Liver (tissue), 9 donors: ENCODE measurements around the gene SIX4. TPM values are rescaled to one million over a fixed set of nuclear protein-coding genes. Genes with fewer than 3 reads are reported as not detected.

Experiments used
- DNase-seq: peaks from one replicate; pipeline ENCODE4 v3.0.0-alpha.2; 2017; ENCODE audit warnings: low spot score
- H3K27ac ChIP-seq, 2 donors: one replicate each; pipeline ENCODE4 v1.7.0; 2013; ENCODE audit warnings: inconsistent platforms in 2 of 2, low read length in 2 of 2, control low read depth in 1 of 2, low read depth in 1 of 2, mild to moderate bottlenecking in 1 of 2
- H3K27me3 ChIP-seq, 4 donors: one replicate each; pipeline versions ENCODE4 v1.6.1 to v1.7.0; 2013; ENCODE audit warnings: low read length in 3 of 4, inconsistent platforms in 1 of 4, mild to moderate bottlenecking in 1 of 4, moderate library complexity in 1 of 4; ENCODE audit not compliant: control insufficient read depth in 4 of 4, insufficient read depth in 4 of 4
- H3K36me3 ChIP-seq, 4 donors: one replicate each; pipeline versions ENCODE4 v1.6.1 to v1.7.0; 2013; ENCODE audit warnings: low read length in 3 of 4, mild to moderate bottlenecking in 3 of 4, low read depth in 1 of 4, moderate library complexity in 1 of 4; ENCODE audit not compliant: control insufficient read depth in 4 of 4, insufficient read depth in 3 of 4
- H3K4me1 ChIP-seq, 4 donors: one replicate each; pipeline versions ENCODE4 v1.6.1 to v1.7.0; 2013; ENCODE audit warnings: low read length in 3 of 4, mild to moderate bottlenecking in 3 of 4, moderate library complexity in 1 of 4; ENCODE audit not compliant: control insufficient read depth in 4 of 4, insufficient read depth in 4 of 4
- H3K4me3 ChIP-seq, 3 donors: one replicate each; pipeline versions ENCODE4 v1.6.1 to v1.7.0; 2013; ENCODE audit warnings: low read length in 3 of 3, control low read depth in 1 of 3, low read depth in 1 of 3, mild to moderate bottlenecking in 1 of 3
- H3K9ac ChIP-seq, 2 donors: one replicate each; pipeline ENCODE4 v1.7.0; 2013; ENCODE audit warnings: low read length in 2 of 2, mild to moderate bottlenecking in 2 of 2, moderate library complexity in 2 of 2, control low read depth in 1 of 2, low read depth in 1 of 2
- H3K9me3 ChIP-seq, 4 donors: one replicate each; pipeline versions ENCODE4 v1.6.1 to v1.7.0; 2013; ENCODE audit warnings: low read length in 3 of 4; ENCODE audit not compliant: control insufficient read depth in 4 of 4
- ATF3 ChIP-seq: IDR thresholded peaks from 2 replicates; pipeline ENCODE4 v1.6.1; 2016; ENCODE audit warnings: antibody characterized with exemption
- CTCF ChIP-seq: fragments of 150-350 bp; IDR thresholded peaks from 2 replicates; pipeline ENCODE4 v1.5.1; 2017; ENCODE audit warnings: improper control_type of control experiment, low read depth, low read length; ENCODE audit not compliant: missing input control
- EGR1 ChIP-seq, 2 donors: IDR thresholded peaks; 2 replicates each; pipeline ENCODE4 v1.6.1; 2016 to 2018; ENCODE audit warnings: antibody characterized with exemption in 2 of 2, low read depth in 2 of 2
- FOXA1 ChIP-seq: IDR thresholded peaks from 2 replicates; pipeline ENCODE4 v1.6.1; 2016; ENCODE audit warnings: antibody characterized with exemption
- FOXA2 ChIP-seq: IDR thresholded peaks from 2 replicates; pipeline ENCODE4 v1.6.1; 2016; ENCODE audit warnings: antibody characterized with exemption
- HNF4A ChIP-seq, 2 donors: conservative IDR thresholded peaks; 2 replicates each; pipeline ENCODE4 v1.6.1; 2016; ENCODE audit warnings: antibody characterized with exemption in 2 of 2, mild to moderate bottlenecking in 2 of 2
- HNF4G ChIP-seq: IDR thresholded peaks from 2 replicates; pipeline ENCODE4 v1.6.1; 2016; ENCODE audit warnings: antibody characterized with exemption
- JUND ChIP-seq, 2 donors: IDR thresholded peaks; 2 replicates each; pipeline ENCODE4 v1.6.1; 2016; ENCODE audit warnings: antibody characterized with exemption in 2 of 2
- MAX ChIP-seq: IDR thresholded peaks from 2 replicates; pipeline ENCODE4 v1.6.1; 2016; ENCODE audit warnings: antibody characterized with exemption
- NR2F2 ChIP-seq: IDR thresholded peaks from 2 replicates; pipeline ENCODE4 v1.6.1; 2016; ENCODE audit warnings: antibody characterized with exemption
- RAD21 ChIP-seq, 2 donors: IDR thresholded peaks; 2 replicates each; pipeline ENCODE4 v1.6.1; 2016; ENCODE audit warnings: antibody characterized with exemption in 2 of 2, mild to moderate bottlenecking in 2 of 2
- SP1 ChIP-seq: IDR thresholded peaks from 2 replicates; pipeline ENCODE4 v1.6.1; 2018; ENCODE audit warnings: antibody characterized with exemption, mild to moderate bottlenecking
- TAF1 ChIP-seq: conservative IDR thresholded peaks from 2 replicates; pipeline ENCODE4 v1.6.1; 2016; ENCODE audit warnings: antibody characterized with exemption, mild to moderate bottlenecking
- ZBTB33 ChIP-seq: IDR thresholded peaks from 2 replicates; pipeline ENCODE4 v1.6.1; 2016; ENCODE audit warnings: antibody characterized with exemption
- WGBS: extraction: QIAGEN DNeasy Blood & Tissue Kit; methylation state at CpG from one replicate; pipeline ENCODE4 v1.1.7; 2013; 5-methylcytosine and 5-hydroxymethylcytosine counted together
- polyA plus RNA-seq, 2 donors: library from polyadenylated mRNA; stranded (reverse) in 1 of 2; unstranded in 1 of 2; fragments of 200-250 nt in 1 of 2; fragments of >200 nt in 1 of 2; fragmentation: Nextera tagmentation in 1 of 2; extraction: Ambion mirVana in 1 of 2; gene quantifications; one replicate each; pipeline versions ENCODE4 v1.2.1 to v1.2.3, GENCODE V29; 2013 to 2015
- total RNA-seq, 2 donors: library from RNA; depleted of rRNA; stranded (reverse); fragments of >200 nt; gene quantifications; one replicate each; pipeline ENCODE4 v1.2.3, GENCODE V29; 2014
- donor health status: healthy.
- donor health status: healthy.
- donor health status: healthy.
- donor health status: healthy.
- donor health status: healthy.

SIX4 gene
- total and polyA plus RNA-seq, 4 donors = 0.08 to 0.93 (median 0.13) TPM

- no peaks in the 10 kb centered on the region for H3K9me3 ChIP-seq
- H3K4me3 ChIP-seq = no peak overlapping the region
- no peaks in the 10 kb centered on the region for H3K4me1 ChIP-seq
- DNase-seq = no peak
- 44% methylated on average over 2 of the region's 2 CpGs for WGBS
- no peak overlapping the region for H3K9ac ChIP-seq
- no peaks in the 10 kb centered on the region for H3K36me3 ChIP-seq
- no peak overlapping the region for H3K27ac ChIP-seq
- H3K27me3 ChIP-seq = no peaks in the 10 kb centered on the region
- TF ChIP-seq SP1 (no peak), TAF1 (no peak), HNF4A (conservative IDR thresholded peaks at IDR 0.05) (no peak), MAX (no peak), ZBTB33 (no peak)
Measured at GRCh38 chr14:60771117-60771516, 47.0 kb upstream of the SIX4 start.

- Histone ChIP-seq H3K27ac (no peak overlapping the region), H3K9ac (no peak overlapping the region), H3K9me3 (no peaks in the 10 kb centered on the region), H3K4me3 (no peak overlapping the region), H3K36me3 (no peaks in the 10 kb centered on the region), H3K27me3 (no peaks in the 10 kb centered on the region), H3K4me1 (no peaks in the 10 kb centered on the region)
- DNase-seq = no peak
- TF ChIP-seq RAD21 (IDR thresholded peaks at IDR 0.05) (no peak), FOXA2 (no peak)
- 96% methylated on average over 2 of the region's 2 CpGs for WGBS
Measured at GRCh38 chr14:60768602-60769001, 44.5 kb upstream of the SIX4 start.

GRCh38 chr14:60760644-60761364 lies 36.7 kb upstream of the SIX4 start:
- no peak overlapping the region for H3K4me3 ChIP-seq
- H3K4me1 ChIP-seq = peaks cover 0 to 5% (median 0%) of the 10 kb centered on the region in 4 donors
- no peaks in the 10 kb centered on the region for H3K27me3 ChIP-seq
- no peak for DNase-seq
- TF ChIP-seq CTCF = no peak
- TF ChIP-seq RAD21 (IDR thresholded peaks at IDR 0.05) = no peak
- no peak for TF ChIP-seq ZBTB33
- no peak for TF ChIP-seq FOXA2
- no peak for TF ChIP-seq FOXA1
- TF ChIP-seq SP1 = no peak
- no peak for TF ChIP-seq ATF3
- no peak for TF ChIP-seq HNF4G
- no peak for TF ChIP-seq EGR1 (IDR thresholded peaks at IDR 0.05; ENCODE audit: low read depth in 2 of 2)
- TF ChIP-seq JUND (IDR thresholded peaks at IDR 0.05) = no peak
- no peak for TF ChIP-seq NR2F2
- no peaks in the 10 kb centered on the region for H3K9me3 ChIP-seq
- H3K9ac ChIP-seq = no peak overlapping the region
- 82% methylated on average over 3 of the region's 3 CpGs for WGBS
- H3K27ac ChIP-seq = no peak overlapping the region
- H3K36me3 ChIP-seq = no peaks in the 10 kb centered on the region
